ENCODE data around the gene CDK11A.
"Not testable (repeated sequence)": the region's sequence is repeated elsewhere in the genome, so short reads cannot be mapped to it uniquely, and the experiment has no call there.

Gene CDK11A

GRCh38 chr1:1730870-1731269 is 6.7 kb upstream of the CDK11A start:
- peak in 1 of 42 donors; percentile 27 for DNase-seq
- intact Hi-C loops (cut with DNase I): no loop called here

DNA sequence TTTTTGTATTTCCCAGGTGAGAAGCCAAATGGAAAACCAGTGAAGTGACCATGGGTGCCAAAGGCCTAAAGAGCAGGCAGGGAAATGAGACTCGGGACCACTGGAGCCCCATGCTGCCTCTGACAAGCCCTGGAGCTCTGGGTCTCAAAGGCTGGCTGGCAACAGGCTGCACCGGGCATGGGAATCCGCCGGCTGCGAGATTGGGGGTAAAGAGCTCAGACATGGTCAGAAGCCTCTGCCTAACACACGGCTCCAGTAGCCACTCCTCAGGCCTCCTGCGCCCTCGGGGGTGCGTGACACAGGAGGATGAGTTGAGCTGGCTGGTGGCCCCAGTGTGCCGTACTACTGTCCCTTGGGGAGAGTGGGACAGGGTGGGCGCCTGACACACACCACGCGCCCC is 6.1 kb upstream of the CDK11A start:
- intact Hi-C loops (cut with DNase I): not testable (repeated sequence)
- peak in 1 of 42 donors; percentile 22 for DNase-seq

DNA sequence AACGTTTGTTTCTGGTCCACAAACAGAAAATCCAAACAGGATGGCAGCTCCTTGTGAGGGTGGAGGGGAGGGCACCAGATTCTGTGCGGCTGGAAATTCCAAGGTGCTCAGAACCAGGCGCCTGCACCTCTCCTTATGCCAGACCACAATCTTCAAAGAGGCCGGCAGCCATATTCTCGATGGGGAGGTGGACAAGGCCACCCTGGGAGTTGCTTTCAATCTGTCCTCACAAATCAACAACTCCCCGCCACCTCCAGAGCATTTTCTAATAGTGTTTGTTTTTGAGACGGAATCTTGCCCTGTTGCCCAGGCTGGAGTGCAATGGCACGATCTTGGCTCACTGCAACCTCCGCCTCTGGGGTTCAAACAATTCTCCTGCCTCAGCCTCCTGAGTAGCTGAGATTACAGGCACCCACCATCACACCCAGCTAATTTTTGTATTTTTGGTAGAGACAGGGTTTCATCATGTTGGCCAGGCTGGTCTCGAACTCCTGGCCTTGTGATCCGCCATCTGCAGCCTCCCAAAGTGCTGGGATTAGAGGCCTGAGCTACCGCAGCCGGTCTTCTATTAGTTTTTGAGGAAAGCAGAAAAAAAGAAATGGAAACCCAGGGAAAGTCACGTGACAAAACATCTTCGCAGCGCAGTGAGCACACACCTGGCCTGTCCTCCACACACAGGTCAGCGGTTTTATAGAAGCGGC is 5.1 kb upstream of the CDK11A start:
- intact Hi-C loops (cut with DNase I): not testable (repeated sequence)
- DNase-seq: peak in 1 of 42 donors; percentile 21

GRCh38 chr1:1728308-1729005 is 4.3 kb upstream of the CDK11A start:
- intact Hi-C loops (cut with DNase I): not testable (repeated sequence)

GRCh38 chr1:1727131-1727651 is 3.0 kb upstream of the CDK11A start:
- intact Hi-C loops (cut with DNase I): not testable (repeated sequence)
- DNase-seq: peak in 1 of 42 donors; percentile 2

More at GRCh38 chr1:1728308-1729005, 4.3 kb upstream of the CDK11A start:
- DNase-seq: peak in 1 of 42 donors; percentile 35

GRCh38 chr1:1726088-1726487 is 1.9 kb upstream of the CDK11A start:
- intact Hi-C loops (cut with DNase I): not testable (repeated sequence)
- DNase-seq: peak in 1 of 42 donors; percentile 26

DNA sequence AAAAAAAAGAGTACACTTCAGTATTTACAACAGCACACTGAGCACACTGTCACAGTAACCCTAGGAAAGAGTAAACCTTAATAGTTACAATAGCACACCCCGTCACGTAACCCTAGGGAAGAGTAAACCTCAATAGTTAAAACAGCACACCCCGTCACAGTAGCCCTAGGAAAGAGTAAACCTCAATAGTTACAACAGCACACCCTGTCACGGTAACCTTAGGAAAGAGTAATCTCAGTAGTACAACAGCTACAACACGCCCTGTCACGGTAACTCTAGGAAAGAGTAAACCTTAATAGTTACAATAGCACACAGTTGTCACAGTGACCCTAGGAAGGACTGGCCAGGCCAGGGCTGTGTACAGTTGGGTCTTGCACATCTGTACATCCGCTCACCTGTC is 3.0 kb downstream of the CDK11A start:
- no peak for DNase-seq
- intact Hi-C loops (cut with DNase I): no loop called here

- intact Hi-C loops (cut with DNase I): not testable (repeated sequence)
These were observed 8.9 kb downstream of the CDK11A start for GRCh38 chr1:1715109-1715883.

DNA sequence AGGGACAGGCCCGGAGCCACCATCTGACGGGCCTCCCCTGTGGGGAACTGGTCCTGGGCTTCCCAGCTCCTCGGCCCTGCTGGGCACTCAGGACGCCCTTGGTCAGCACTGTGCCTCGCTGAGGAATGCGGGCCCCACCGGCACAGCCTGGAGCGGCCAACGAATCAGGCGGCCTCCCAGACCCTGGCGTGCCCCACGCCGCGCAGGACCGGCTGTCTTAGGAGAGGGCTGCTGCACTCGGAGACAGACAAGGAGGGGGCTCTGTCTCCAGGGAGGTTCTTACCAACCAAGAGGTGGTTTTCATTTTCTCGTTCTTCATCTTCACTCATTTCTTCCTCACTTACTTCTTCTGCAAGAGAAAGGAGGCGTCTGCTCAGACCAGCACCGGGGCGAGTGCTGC is 16.3 kb downstream of the CDK11A start:
- intact Hi-C loops (cut with DNase I): not testable (repeated sequence)
- DNase-seq: peak in 1 of 42 donors; percentile 4

More at GRCh38 chr1:1715109-1715883, 8.9 kb downstream of the CDK11A start:
- peak in 1 of 42 donors; percentile 9 for DNase-seq

DNA sequence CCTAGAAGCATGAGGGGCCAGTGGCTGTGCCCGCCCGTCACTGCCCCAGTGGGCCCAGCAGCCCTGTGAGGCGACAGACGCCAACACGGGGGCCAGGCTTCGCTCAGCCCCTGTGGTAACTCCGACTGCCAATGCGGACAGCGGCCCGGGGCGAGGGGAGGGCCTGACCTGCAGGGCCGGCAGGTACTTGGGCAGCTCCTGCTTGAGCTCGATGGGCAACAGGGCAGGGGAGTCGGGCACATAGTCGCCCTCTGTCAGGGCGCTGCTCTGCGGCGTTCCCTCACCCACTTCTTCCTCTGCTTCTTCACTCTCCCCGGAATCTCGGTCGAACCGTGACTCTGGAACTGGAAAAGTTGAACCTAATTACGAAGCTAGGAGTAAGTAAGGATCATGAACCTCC is 16.9 kb downstream of the CDK11A start:
- not testable (repeated sequence) for DNase-seq

DNA sequence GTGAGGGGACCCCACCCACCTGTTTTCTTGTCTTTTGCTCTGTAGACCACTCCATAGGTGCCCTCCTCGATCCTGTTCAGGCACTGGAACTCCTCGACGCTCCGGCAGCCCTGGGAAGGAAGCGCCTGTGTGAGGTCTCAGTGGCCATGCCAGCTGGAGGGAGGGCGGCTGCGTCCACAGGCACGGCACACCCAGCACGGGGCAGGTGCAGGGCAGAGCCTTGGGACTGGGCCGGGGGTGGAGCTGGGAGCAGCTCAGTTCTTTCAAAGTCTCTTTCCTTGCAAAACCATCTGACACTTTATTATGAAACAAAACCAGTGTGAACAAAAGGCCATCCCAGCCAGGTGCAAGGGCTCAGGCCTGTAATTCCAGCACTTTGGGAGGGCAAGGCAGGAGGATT is 18.5 kb downstream of the CDK11A start:
- DNase-seq: peak in 1 of 42 donors; percentile 1
- intact Hi-C loops (cut with DNase I): not testable (repeated sequence)

More for the DNA sequence above, 16.9 kb downstream of the CDK11A start:
- intact Hi-C loops (cut with DNase I): not testable (repeated sequence)

DNA sequence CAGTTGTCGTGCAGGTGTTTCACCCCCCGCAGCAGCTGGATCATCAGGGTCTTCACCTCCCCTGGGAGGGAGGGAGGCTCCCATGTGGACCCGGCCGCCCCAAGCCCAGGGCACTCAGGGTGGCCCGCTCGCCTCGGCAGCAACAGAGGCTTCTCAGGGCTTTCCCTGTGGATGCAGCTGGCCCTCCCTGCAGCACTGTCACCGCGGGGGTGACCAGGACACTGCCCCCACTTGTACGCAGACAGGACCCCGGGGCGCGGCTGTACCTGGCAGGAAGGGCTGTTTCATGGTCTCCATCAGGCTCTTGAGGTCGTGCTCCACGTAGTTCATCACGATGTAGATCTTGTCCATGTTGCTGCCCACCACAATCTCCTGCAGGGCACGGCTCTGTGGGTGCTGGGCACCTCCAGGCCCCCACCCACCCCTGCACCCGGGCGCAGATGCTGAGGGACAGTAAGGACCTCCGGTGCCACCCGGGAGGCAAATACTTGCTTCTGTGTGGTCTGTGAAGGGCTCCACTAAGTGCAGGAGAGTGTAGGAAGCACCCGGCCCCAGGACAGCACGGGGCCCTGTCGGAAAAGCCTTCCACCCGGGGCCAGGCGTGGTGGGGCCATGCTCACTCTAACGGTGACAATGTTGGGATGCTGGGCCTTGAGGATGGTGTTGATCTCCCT is 19.7 kb downstream of the CDK11A start:
- intact Hi-C loops (cut with DNase I): not testable (repeated sequence)
- peak in 4 of 42 donors; percentile 9 to 15 (median 13) for DNase-seq

DNA sequence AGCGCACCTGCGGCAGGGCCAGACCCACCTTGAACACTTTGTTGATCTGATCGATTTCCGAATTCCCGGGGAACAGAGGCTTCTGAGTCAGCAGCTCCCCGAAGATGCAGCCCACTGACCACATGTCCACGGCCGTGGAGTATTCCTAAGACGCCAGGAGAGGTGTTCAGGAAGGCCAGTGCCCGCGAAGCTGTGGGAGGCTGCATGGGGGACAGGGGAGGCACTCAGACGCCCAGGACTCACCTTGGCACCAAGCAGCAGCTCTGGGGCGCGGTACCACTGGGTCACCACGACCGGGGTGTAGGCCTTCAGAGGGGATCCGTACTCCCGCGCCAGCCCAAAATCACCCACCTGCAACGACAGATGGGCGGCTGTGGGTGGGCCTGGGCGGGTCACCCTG is 20.4 kb downstream of the CDK11A start:
- intact Hi-C loops (cut with DNase I): no loop called here
- DNase-seq: peak in 5 of 42 donors; percentile 7 to 34 (median 10)

GRCh38 chr1:1702506-1702905 is 21.7 kb downstream of the CDK11A start:
- intact Hi-C loops (cut with DNase I): not testable (repeated sequence)
- DNase-seq: peak in 1 of 42 donors; percentile 5

DNA sequence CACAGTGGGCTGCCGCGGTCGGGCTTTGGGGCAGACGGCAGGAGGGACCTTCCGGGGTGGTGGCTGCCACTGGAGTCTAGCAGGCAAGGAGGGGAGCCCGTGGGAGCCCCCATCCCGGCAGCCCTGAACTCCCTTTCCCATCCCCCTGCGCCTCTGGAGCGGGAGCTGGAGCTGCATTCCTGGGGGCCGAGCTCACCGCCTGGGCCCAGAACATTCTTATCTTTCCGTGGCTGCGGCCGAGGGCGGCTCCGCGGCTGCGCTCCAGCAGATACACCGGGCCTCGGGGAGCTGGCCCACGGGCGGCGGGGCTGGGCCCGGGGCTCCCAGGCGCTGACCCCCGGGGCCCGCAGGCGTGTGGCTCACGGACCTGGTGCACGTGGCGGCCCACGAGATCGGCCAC is 23.6 kb downstream of the CDK11A start:
- intact Hi-C loops (cut with DNase I): not testable (repeated sequence)

DNA sequence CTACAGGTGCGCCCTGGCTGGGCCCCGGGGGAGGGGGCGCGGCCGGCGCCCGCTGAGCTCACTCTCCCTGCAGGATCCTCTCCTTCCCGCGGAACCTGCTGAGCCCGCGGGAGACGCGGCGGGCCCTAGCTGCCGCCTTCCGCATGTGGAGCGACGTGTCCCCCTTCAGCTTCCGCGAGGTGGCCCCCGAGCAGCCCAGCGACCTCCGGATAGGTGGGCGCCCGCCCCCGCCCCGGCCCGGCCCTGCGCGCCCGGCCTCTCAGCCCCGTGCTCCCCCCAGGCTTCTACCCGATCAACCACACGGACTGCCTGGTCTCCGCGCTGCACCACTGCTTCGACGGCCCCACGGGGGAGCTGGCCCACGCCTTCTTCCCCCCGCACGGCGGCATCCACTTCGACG is 24.1 kb downstream of the CDK11A start:
- intact Hi-C loops (cut with DNase I); DNase-seq: not testable (repeated sequence)

More for the DNA sequence above, 23.6 kb downstream of the CDK11A start:
- DNase-seq: not testable (repeated sequence)

DNA sequence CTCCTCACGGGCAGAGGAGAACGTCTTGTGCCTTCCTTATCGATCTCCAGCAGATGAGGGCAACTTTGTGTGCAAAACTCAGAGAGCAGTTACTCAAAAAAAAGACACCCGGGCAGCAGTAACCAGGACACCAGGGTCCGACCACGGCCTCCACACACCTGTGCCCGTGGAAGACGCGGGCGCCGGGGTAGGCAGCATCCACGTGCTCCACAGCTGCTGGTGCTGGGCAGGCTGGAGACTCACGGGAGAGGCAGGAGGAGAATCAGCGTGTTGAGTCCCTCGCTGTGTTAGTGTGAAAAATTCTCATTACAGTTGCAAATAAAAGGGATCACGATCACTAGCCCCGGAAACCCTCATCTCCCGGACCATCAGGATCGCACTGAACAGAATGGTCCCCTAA is 25.1 kb downstream of the CDK11A start:
- DNase-seq: peak in 2 of 42 donors; percentile 4 to 26
- intact Hi-C loops (cut with DNase I): not testable (repeated sequence)

DNA sequence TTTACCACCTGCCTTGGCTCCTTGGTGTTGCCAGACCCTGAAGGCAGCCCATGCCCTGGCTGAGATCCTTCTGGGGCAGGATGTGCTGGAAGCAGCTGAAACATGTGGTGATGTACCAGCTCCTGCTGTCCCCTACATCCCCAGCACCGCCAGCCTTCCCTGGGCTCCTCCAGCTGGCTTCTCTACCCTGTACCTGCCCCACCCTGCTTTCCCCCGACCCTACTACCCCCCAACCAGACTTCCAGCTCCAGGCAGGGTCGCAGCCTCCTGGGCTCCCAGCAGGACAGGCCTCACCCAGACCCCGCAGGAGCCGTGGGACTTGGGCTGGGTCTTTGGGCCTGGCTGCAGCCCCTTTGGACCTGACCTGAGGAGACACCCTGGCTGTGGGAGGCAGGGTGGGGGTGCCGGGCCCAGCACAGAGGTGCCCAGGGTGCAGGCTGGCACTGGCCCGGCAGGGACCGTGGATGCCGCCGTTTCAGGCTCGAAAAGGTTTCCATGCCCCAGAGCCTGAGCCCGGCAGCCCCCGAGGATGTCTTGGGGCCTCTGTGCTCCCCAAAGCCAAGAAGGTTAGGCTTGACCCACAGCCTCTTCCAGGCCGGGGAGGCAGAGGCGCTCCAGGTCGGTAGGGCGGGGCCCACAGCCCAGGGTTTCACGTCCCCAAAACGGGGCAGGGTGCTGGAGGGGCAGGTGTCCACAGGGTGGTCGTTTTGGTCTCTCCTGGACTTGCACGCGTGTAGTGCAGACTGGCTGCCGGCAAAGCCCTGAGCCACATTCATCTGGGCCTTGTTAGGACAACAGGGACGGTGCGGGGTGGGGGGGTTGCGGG is 26.6 kb downstream of the CDK11A start:
- peak in 4 of 42 donors; percentile 2 to 18 (median 10) for DNase-seq
- intact Hi-C loops (cut with DNase I): not testable (repeated sequence)

Measured in head of caudate nucleus (tissue), 42 donors.